GM18861 (cell line): Measurements from ENCODE around the gene HDLBP.

ENCODE experiments used
- ATAC-seq: cut with Tn5 transposase; IDR thresholded peaks from one replicate; pipeline ENCODE4 v1.9.1; 2021; ENCODE audit not compliant: unreplicated experiment

Gene HDLBP

GRCh38 chr2:241182531-241183133, 132.8 kb downstream of the HDLBP start:
- ATAC-seq: no peak

- no peak for ATAC-seq
Observed at GRCh38 chr2:241182126-241182525, 133.3 kb downstream of the HDLBP start.

- ATAC-seq: no peak
Observed at GRCh38 chr2:241180495-241180894, 135.0 kb downstream of the HDLBP start.

GRCh38 chr2:241179899-241180298, 135.6 kb downstream of the HDLBP start:
- no peak for ATAC-seq

GRCh38 chr2:241178961-241179360, 136.5 kb downstream of the HDLBP start:
- no peak for ATAC-seq

GRCh38 chr2:241177526-241178334, 137.7 kb downstream of the HDLBP start:
- no peak for ATAC-seq
